K562 (cell line): ENCODE results near the gene BCL7C. TPM values are rescaled to one million over a fixed set of nuclear protein-coding genes. Genes with fewer than 3 reads are reported as not detected.
A peak's percentile ranks its signal among the peaks of the same experiment; 100 is the strongest.

Experiments
- CSDE1 ChIP-seq, 2 experiments: fragments of 450-650 bp; IDR thresholded peaks; 2 replicates each; pipeline ENCODE4 v1.6.1; 2016; ENCODE audit warnings: mild to moderate bottlenecking in 1 of 2
- ILF3 ChIP-seq: fragments of 450-650 bp; IDR thresholded peaks from 2 replicates; pipeline ENCODE4 v1.6.1; 2018; ENCODE audit warnings: antibody characterized with exemption, mild to moderate bottlenecking, moderate library complexity, borderline replicate concordance
- NFIX ChIP-seq: fragments of 250-450 bp; sonication (Bioruptor Pico); IDR thresholded peaks from 2 replicates; pipeline ENCODE4 v1.4.0; 2020; ENCODE audit warnings: low read depth, mild to moderate bottlenecking, moderate library complexity
- TEAD4 ChIP-seq, 2 experiments: sonication (generic) in 1 of 2; formaldehyde crosslinking in 1 of 2; IDR thresholded peaks; 2 replicates each; pipeline versions ENCODE4 v1.6.1 to v1.8.0; 2012 to 2022; ENCODE audit warnings: borderline replicate concordance in 1 of 2, inconsistent platforms in 1 of 2, low read length in 1 of 2, mild to moderate bottlenecking in 1 of 2, missing genetic modification reagents in 1 of 2
- ZNF282 ChIP-seq: sonication (generic); formaldehyde crosslinking; IDR thresholded peaks from 2 replicates; pipeline ENCODE4 v1.8.1; 2023; ENCODE audit warnings: missing genetic modification reagents
- polyA plus RNA-seq, 8 experiments: library from polyadenylated mRNA; depleted of rRNA in 4 of 8; stranded (reverse) in 5 of 8; unstranded in 3 of 8; fragments of >200 nt; fragmentation: Nextera tagmentation in 2 of 8; fragmentation: Illumina TruSeq in 1 of 8; extraction: Ambion mirVana in 2 of 8; extraction: Trizol in 1 of 8; gene quantifications; 2 replicates each; pipeline versions ENCODE4 v1.2.1 to v1.2.3, GENCODE V29; 2011 to 2014; ENCODE audit warnings: inconsistent platforms in 1 of 8, missing spikeins in 1 of 8
- total RNA-seq, 7 experiments: library from RNA; depleted of rRNA in 6 of 7; stranded (reverse); fragments of >200 nt in 6 of 7; fragmentation: Illumina TruSeq in 2 of 7; extraction: Trizol in 2 of 7; gene quantifications; 2 replicates each; pipeline versions ENCODE4 v1.2.1 to v1.2.3, GENCODE V29; 2011 to 2021; ENCODE audit warnings: low replicate concordance in 1 of 7
- TF ChIP-seq, protein P1 (sequence below): sonication (generic); formaldehyde crosslinking; IDR thresholded peaks from 2 replicates; pipeline ENCODE4 v1.8.1; 2023; ENCODE audit warnings: mild to moderate bottlenecking, missing genetic modification reagents
- TF ChIP-seq, protein P2 (sequence below): fragments of 250-450 bp; sonication (Bioruptor Pico); IDR thresholded peaks from 2 replicates; pipeline ENCODE4 v1.4.0; 2020; ENCODE audit warnings: borderline replicate concordance
- TF ChIP-seq, protein P3 (sequence below): fragments of 250-450 bp; sonication (Bioruptor Pico); IDR thresholded peaks from 2 replicates; pipeline ENCODE4 v1.5.0; 2021
- TF ChIP-seq, protein P4 (sequence below): fragments of 450-650 bp; IDR thresholded peaks from 2 replicates; pipeline ENCODE4 v1.6.1; 2016; ENCODE audit warnings: missing biosample characterization, missing genetic modification characterization
- TF ChIP-seq, protein P5 (sequence below): fragments of 150-350 bp; IDR thresholded peaks from 2 replicates; pipeline ENCODE4 v1.6.1; 2014; ENCODE audit warnings: low read depth, mild to moderate bottlenecking, low read length, borderline replicate concordance
- TF ChIP-seq, protein P6 (sequence below): sonication (generic); formaldehyde crosslinking; IDR thresholded peaks from 2 replicates; pipeline ENCODE4 v1.8.1; 2023; ENCODE audit warnings: missing genetic modification reagents, mild to moderate bottlenecking, borderline replicate concordance

BCL7C gene
- total and polyA plus RNA-seq, 9 of the 15 experiments (the other 6 are each of a cell fraction or from before 2014, with no cell fraction given), result 1.7 to 85.8 (median 19.6) TPM

DNA sequence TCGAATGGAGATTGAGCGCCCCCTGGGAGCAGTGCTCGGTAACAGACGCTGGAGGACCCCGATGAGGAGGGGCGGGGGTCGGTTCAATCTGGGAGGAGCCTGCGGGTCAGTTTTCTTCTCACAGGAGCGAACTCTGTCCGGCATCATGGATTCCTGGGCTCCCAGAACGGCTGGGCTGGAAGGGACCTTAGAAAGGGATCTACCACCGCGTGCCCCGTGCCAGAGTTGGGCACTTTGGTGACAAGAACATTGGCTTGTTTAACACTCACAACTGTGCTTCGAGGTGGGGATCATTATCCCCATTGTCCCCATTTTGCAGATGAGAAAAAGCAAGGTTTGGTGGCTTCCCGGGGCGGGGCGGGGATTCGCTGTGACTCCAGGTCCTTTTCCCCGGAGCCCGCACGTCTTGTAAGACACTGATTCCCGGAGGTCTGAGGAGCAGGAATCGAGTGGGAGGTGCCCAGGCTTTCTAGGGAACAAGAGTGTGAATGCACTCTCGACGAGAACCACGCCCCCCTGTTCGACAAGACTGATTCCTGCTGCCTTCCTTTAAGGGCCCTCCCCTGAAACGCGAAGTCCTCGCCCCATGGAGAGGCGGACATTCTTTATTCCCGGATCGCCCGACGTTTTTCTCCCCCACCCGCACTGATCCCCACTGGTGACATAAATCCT, 28.0 kb upstream of the BCL7C start (continued):
- TF ChIP-seq, protein P1, sequence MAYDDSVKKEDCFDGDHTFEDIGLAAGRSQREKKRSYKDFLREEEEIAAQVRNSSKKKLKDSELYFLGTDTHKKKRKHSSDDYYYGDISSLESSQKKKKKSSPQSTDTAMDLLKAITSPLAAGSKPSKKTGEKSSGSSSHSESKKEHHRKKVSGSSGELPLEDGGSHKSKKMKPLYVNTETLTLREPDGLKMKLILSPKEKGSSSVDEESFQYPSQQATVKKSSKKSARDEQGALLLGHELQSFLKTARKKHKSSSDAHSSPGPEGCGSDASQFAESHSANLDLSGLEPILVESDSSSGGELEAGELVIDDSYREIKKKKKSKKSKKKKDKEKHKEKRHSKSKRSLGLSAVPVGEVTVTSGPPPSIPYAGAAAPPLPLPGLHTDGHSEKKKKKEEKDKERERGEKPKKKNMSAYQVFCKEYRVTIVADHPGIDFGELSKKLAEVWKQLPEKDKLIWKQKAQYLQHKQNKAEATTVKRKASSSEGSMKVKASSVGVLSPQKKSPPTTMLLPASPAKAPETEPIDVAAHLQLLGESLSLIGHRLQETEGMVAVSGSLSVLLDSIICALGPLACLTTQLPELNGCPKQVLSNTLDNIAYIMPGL (CRISPR knock-in tag), result peak; percentile 57; the same call in 1 of the 2 replicates
- TF ChIP-seq NFIX (CRISPR knock-in tag) (no peak), ILF3 (no peak), CSDE1 (IDR thresholded peaks at IDR 0.05) (no peak), TEAD4 (IDR thresholded peaks at IDR 0.05; ENCODE audit: low read length) (no peak), TEAD4 (CRISPR knock-in tag; IDR thresholded peaks at IDR 0.05; ENCODE audit: borderline replicate concordance) (no peak), ZNF282 (CRISPR knock-in tag) (no peak)
- TF ChIP-seq, protein P2, sequence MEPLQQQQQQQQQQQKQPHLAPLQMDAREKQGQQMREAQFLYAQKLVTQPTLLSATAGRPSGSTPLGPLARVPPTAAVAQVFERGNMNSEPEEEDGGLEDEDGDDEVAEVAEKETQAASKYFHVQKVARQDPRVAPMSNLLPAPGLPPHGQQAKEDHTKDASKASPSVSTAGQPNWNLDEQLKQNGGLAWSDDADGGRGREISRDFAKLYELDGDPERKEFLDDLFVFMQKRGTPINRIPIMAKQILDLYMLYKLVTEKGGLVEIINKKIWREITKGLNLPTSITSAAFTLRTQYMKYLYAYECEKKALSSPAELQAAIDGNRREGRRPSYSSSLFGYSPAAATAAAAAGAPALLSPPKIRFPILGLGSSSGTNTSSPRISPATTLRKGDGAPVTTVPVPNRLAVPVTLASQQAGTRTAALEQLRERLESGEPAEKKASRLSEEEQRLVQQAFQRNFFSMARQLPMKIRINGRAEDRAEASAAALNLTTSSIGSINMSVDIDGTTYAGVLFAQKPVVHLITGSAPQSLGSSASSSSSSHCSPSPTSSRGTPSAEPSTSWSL (CRISPR knock-in tag), result no peak
- TF ChIP-seq, protein P3, sequence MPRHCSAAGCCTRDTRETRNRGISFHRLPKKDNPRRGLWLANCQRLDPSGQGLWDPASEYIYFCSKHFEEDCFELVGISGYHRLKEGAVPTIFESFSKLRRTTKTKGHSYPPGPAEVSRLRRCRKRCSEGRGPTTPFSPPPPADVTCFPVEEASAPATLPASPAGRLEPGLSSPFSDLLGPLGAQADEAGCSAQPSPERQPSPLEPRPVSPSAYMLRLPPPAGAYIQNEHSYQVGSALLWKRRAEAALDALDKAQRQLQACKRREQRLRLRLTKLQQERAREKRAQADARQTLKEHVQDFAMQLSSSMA (CRISPR knock-in tag), result no peak
- TF ChIP-seq, protein P4, sequence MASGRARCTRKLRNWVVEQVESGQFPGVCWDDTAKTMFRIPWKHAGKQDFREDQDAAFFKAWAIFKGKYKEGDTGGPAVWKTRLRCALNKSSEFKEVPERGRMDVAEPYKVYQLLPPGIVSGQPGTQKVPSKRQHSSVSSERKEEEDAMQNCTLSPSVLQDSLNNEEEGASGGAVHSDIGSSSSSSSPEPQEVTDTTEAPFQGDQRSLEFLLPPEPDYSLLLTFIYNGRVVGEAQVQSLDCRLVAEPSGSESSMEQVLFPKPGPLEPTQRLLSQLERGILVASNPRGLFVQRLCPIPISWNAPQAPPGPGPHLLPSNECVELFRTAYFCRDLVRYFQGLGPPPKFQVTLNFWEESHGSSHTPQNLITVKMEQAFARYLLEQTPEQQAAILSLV (tag), result no peak
- TF ChIP-seq, protein P5, sequence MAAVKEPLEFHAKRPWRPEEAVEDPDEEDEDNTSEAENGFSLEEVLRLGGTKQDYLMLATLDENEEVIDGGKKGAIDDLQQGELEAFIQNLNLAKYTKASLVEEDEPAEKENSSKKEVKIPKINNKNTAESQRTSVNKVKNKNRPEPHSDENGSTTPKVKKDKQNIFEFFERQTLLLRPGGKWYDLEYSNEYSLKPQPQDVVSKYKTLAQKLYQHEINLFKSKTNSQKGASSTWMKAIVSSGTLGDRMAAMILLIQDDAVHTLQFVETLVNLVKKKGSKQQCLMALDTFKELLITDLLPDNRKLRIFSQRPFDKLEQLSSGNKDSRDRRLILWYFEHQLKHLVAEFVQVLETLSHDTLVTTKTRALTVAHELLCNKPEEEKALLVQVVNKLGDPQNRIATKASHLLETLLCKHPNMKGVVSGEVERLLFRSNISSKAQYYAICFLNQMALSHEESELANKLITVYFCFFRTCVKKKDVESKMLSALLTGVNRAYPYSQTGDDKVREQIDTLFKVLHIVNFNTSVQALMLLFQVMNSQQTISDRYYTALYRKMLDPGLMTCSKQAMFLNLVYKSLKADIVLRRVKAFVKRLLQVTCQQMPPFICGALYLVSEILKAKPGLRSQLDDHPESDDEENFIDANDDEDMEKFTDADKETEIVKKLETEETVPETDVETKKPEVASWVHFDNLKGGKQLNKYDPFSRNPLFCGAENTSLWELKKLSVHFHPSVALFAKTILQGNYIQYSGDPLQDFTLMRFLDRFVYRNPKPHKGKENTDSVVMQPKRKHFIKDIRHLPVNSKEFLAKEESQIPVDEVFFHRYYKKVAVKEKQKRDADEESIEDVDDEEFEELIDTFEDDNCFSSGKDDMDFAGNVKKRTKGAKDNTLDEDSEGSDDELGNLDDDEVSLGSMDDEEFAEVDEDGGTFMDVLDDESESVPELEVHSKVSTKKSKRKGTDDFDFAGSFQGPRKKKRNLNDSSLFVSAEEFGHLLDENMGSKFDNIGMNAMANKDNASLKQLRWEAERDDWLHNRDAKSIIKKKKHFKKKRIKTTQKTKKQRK, result no peak
- TF ChIP-seq, protein P6, sequence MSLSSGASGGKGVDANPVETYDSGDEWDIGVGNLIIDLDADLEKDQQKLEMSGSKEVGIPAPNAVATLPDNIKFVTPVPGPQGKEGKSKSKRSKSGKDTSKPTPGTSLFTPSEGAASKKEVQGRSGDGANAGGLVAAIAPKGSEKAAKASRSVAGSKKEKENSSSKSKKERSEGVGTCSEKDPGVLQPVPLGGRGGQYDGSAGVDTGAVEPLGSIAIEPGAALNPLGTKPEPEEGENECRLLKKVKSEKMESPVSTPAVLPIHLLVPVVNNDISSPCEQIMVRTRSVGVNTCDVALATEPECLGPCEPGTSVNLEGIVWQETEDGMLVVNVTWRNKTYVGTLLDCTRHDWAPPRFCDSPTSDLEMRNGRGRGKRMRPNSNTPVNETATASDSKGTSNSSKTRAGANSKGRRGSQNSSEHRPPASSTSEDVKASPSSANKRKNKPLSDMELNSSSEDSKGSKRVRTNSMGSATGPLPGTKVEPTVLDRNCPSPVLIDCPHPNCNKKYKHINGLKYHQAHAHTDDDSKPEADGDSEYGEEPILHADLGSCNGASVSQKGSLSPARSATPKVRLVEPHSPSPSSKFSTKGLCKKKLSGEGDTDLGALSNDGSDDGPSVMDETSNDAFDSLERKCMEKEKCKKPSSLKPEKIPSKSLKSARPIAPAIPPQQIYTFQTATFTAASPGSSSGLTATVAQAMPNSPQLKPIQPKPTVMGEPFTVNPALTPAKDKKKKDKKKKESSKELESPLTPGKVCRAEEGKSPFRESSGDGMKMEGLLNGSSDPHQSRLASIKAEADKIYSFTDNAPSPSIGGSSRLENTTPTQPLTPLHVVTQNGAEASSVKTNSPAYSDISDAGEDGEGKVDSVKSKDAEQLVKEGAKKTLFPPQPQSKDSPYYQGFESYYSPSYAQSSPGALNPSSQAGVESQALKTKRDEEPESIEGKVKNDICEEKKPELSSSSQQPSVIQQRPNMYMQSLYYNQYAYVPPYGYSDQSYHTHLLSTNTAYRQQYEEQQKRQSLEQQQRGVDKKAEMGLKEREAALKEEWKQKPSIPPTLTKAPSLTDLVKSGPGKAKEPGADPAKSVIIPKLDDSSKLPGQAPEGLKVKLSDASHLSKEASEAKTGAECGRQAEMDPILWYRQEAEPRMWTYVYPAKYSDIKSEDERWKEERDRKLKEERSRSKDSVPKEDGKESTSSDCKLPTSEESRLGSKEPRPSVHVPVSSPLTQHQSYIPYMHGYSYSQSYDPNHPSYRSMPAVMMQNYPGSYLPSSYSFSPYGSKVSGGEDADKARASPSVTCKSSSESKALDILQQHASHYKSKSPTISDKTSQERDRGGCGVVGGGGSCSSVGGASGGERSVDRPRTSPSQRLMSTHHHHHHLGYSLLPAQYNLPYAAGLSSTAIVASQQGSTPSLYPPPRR, result 0 out of 2 replicates have a peak, but pooled peaks have one; percentile 40
